ENCODE results near the gene RBMX2.

RBMX2 gene

GRCh38 chrX:130386408-130386808, 15.4 kb upstream of the RBMX2 start:
- Histone ChIP-seq H3K4me3 (ENCODE audit: low read depth, low read length) (no peak overlapping the region), H3K9me3 (ENCODE audit: control insufficient read depth, insufficient read depth, low read depth, low read length) (no peaks in the 10 kb centered on the region), H3K36me3 (ENCODE audit: control insufficient read depth in 2 of 2, insufficient read depth in 1 of 2, low read length in 2 of 2) (no peaks in the 10 kb centered on the region), H3K27ac (ENCODE audit: extremely low read depth, low read depth, low read length) (no peak overlapping the region), H3K4me1 (ENCODE audit: control insufficient read depth, insufficient read depth, low read length) (no peaks in the 10 kb centered on the region)
- CTCF ChIA-PET = interaction anchor here (0.5 kb wide), 1 partner anchor 990 kb away, joined by 3 read pairs; no protein-coding TSS in a partner anchor
- POLR2A ChIA-PET = no interaction called here
- TF ChIP-seq ZBTB10 (tag by site-specific recombination; IDR thresholded peaks at IDR 0.05) = no peak
- no peak for TF ChIP-seq ZNF785 (tag by site-specific recombination; IDR thresholded peaks at IDR 0.05)
- TF ChIP-seq ZNF280D (tag by site-specific recombination; IDR thresholded peaks at IDR 0.05) = no peak
- TF ChIP-seq PBX3 (CRISPR knock-in tag; IDR thresholded peaks at IDR 0.05) = no peak
- TF ChIP-seq ZNF530 (tag by site-specific recombination; IDR thresholded peaks at IDR 0.05; ENCODE audit: low read depth) = no peak
- no peak for TF ChIP-seq ZSCAN4 (tag by site-specific recombination; IDR thresholded peaks at IDR 0.05)
- TF ChIP-seq ZNF24 (tag by site-specific recombination; IDR thresholded peaks at IDR 0.05) = no peak
- no peak for TF ChIP-seq YY2 (tag by site-specific recombination; IDR thresholded peaks at IDR 0.05)
- TF ChIP-seq ZNF645 (tag by site-specific recombination; IDR thresholded peaks at IDR 0.05) = no peak
- TF ChIP-seq ZNF362 (tag by site-specific recombination; IDR thresholded peaks at IDR 0.05) = no peak

- Histone ChIP-seq H3K4me3 (ENCODE audit: low read depth, low read length) (no peak overlapping the region), H3K9me3 (ENCODE audit: control insufficient read depth, insufficient read depth, low read depth, low read length) (no peaks in the 10 kb centered on the region), H3K27ac (ENCODE audit: extremely low read depth, low read depth, low read length) (no peak overlapping the region), H3K36me3 (ENCODE audit: control insufficient read depth in 2 of 2, insufficient read depth in 1 of 2, low read length in 2 of 2) (no peaks in the 10 kb centered on the region), H3K4me1 (ENCODE audit: control insufficient read depth, insufficient read depth, low read length) (no peaks in the 10 kb centered on the region)
- POLR2A ChIA-PET = interaction anchor here (1.1 kb wide), 1 partner anchor 8 kb away, joined by 3 read pairs; the partner anchor contains the start of gene RBMX2
- CTCF ChIA-PET = interaction anchor here (0.6 to 3.9 kb wide), 17 partner anchors 8 to 682 kb away, joined by 3 to 69 read pairs (median 3); partner anchors contain the start of gene RBMX2
- TF ChIP-seq FEZF1 (tag by site-specific recombination; IDR thresholded peaks at IDR 0.05) = no peak
- TF ChIP-seq ZNF48 (tag by site-specific recombination; IDR thresholded peaks at IDR 0.05) = no peak
- no peak for TF ChIP-seq ZNF600 (tag by site-specific recombination; IDR thresholded peaks at IDR 0.05)
- TF ChIP-seq ZNF660 (tag by site-specific recombination; IDR thresholded peaks at IDR 0.05) = 0 out of 2 replicates have a peak, but pooled peaks have one; percentile 45
- no peak for TF ChIP-seq ZBTB11 (tag by site-specific recombination; conservative IDR thresholded peaks at IDR 0.05; ENCODE audit: low read depth)
Observed at GRCh38 chrX:130393451-130394074, 8.2 kb upstream of the RBMX2 start.
